NCI-H2107 treated with DMSO at 0.1 percent for 48 hours (cell line): Measurements from ENCODE around the gene CEP20.
A peak's percentile ranks its signal among the peaks of the same experiment; 100 is the strongest.
"Not testable (repeated sequence)": the region's sequence is repeated elsewhere in the genome, so short reads cannot be mapped to it uniquely, and the experiment has no call there.

Source experiments
- DNase-seq: peaks from one replicate; lab custom pipeline; 2025; ENCODE audit not compliant: unreplicated experiment; lab: John Stamatoyannopoulos, UW

Gene CEP20

GRCh38 chr16:15888072-15888976 is at the start of gene CEP20:
Gene CEP20 (minus strand): TSS chr16:15888603. CDS start chr16:15888585, 18 bp downstream.
- peak; percentile 97 for DNase-seq

- not testable (repeated sequence) for DNase-seq
Measured at GRCh38 chr16:15936809-15937208, 48.4 kb upstream of the CEP20 start.

GRCh38 chr16:15934991-15935390 is 46.6 kb upstream of the CEP20 start:
- no peak for DNase-seq

- no peak for DNase-seq
Measured at GRCh38 chr16:15933781-15934180, 45.4 kb upstream of the CEP20 start.

GRCh38 chr16:15932939-15933338 is 44.5 kb upstream of the CEP20 start:
- DNase-seq = no peak

- no peak for DNase-seq
Measured at GRCh38 chr16:15928261-15929104, 40.1 kb upstream of the CEP20 start.

- DNase-seq = no peak
Measured at GRCh38 chr16:15925631-15926030, 37.2 kb upstream of the CEP20 start.

GRCh38 chr16:15924996-15925395 is 36.6 kb upstream of the CEP20 start:
- DNase-seq = no peak

- no peak for DNase-seq
Measured at GRCh38 chr16:15919331-15919730, 30.9 kb upstream of the CEP20 start.

GRCh38 chr16:15918314-15918713 is 29.9 kb upstream of the CEP20 start:
- DNase-seq = not testable (repeated sequence)

GRCh38 chr16:15916323-15916722 is 27.9 kb upstream of the CEP20 start:
- DNase-seq = no peak

- no peak for DNase-seq
Measured at GRCh38 chr16:15915555-15916081, 27.2 kb upstream of the CEP20 start.

GRCh38 chr16:15913046-15913698 is 24.8 kb upstream of the CEP20 start:
- no peak for DNase-seq

- DNase-seq = no peak
Measured at GRCh38 chr16:15911198-15911597, 22.8 kb upstream of the CEP20 start.

- peak; percentile 91 for DNase-seq
Measured at GRCh38 chr16:15907863-15908478, 19.6 kb upstream of the CEP20 start.

- no peak for DNase-seq
Measured at GRCh38 chr16:15906439-15906838, 18.0 kb upstream of the CEP20 start.

GRCh38 chr16:15903960-15904359 is 15.6 kb upstream of the CEP20 start:
- no peak for DNase-seq

GRCh38 chr16:15900901-15901500 is 12.6 kb upstream of the CEP20 start:
- no peak for DNase-seq

- DNase-seq = no peak
Measured at GRCh38 chr16:15900357-15900756, 12.0 kb upstream of the CEP20 start.

- no peak for DNase-seq
Measured at GRCh38 chr16:15899538-15900100, 11.2 kb upstream of the CEP20 start.
